ENCODE results near the gene TMEM91. TPM values are rescaled to one million over a fixed set of nuclear protein-coding genes. Genes with fewer than 3 reads are reported as not detected.

The TMEM91 gene
- total and polyA plus RNA-seq, 2 of the 8 experiments (the other 6 are each of a cell fraction or from before 2014, with no cell fraction given): 5.3 to 7.4 TPM

DNA sequence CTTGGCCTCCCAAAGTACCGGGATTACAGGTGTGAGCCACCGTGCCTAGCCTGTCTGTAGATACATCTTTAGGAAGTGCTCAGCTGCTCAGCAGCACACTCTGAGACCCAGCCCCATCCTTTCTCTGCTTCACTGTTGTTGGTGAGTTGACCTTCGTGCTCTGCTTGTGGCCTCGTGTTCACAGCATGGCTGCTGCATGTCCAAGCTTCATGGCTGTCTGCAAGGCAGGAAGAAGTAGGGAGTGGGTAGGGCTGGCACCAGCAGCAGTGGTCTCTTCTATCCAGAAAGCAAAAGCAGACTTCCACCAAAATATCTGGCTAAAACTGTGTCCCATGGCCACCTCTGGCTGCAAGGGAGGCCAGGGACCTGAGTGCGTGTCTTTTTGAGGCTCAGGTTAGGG, 36.6 kb downstream of the TMEM91 start:
- CTCF ChIA-PET (ENCODE audit: partially characterized antibody): interaction anchor here (1.0 to 1.3 kb wide), 2 partner anchors 18 to 34 kb away, joined by 3 to 4 read pairs; no protein-coding TSS in a partner anchor
- peaks cover 2 to 9% (median 4%) of the 10 kb centered on the region in 4 experiments; a peak in 4 of 8 replicates for H3K36me3 ChIP-seq (ENCODE audit: control insufficient read depth in 2 of 4, insufficient read depth in 4 of 4, low read length in 3 of 4)
- H3K14ac ChIP-seq (ENCODE audit: insufficient read length): no peak overlapping the region

More for the DNA sequence above, 36.6 kb downstream of the TMEM91 start:
- Histone ChIP-seq H3K56ac (replicated peaks; ENCODE audit: insufficient read length, low read depth, low read length) (no peak overlapping the region), H3K79me2 (ENCODE audit: control insufficient read depth in 1 of 2, insufficient read depth in 2 of 2, low read length in 2 of 2) (no peaks in the 10 kb centered on the region), H2BK120ac (replicated peaks; ENCODE audit: low read depth, low read length) (no peak overlapping the region), H3K27me3 (replicated peaks in 1 of 4; ENCODE audit: control insufficient read depth in 3 of 4, extremely low read depth in 1 of 4, insufficient read depth in 3 of 4, low read length in 3 of 4) (no peaks in the 10 kb centered on the region; a peak in 1 of 7 replicates), H4K5ac (ENCODE audit: insufficient read length, low read depth, low read length) (no peak overlapping the region), H3K4me3 (ENCODE audit: extremely low read depth in 1 of 4, insufficient read depth in 2 of 4, low read depth in 3 of 4, low read length in 4 of 4) (no peak overlapping the region), H3K4ac (replicated peaks; ENCODE audit: insufficient read length, low read depth, low read length) (no peak overlapping the region), H2BK12ac (ENCODE audit: low read depth, low read length) (no peak overlapping the region), H2BK15ac (ENCODE audit: low read length) (no peak overlapping the region), H3K23ac (ENCODE audit: insufficient read length) (no peak overlapping the region), H4K8ac (ENCODE audit: extremely low read depth, insufficient read depth, low read length) (no peak overlapping the region), H3K9ac (replicated peaks in 1 of 4; ENCODE audit: extremely low read depth in 1 of 4, low read depth in 3 of 4, low read length in 3 of 4) (no peak overlapping the region), H4K91ac (replicated peaks; ENCODE audit: insufficient read length, low read length) (no peak overlapping the region), H3K4me2 (ENCODE audit: insufficient read depth in 1 of 2, low read depth in 2 of 2, low read length in 2 of 2) (no peak overlapping the region), H3K27ac (ENCODE audit: low read depth, low read length) (no peak overlapping the region), H4K20me1 (replicated peaks in 1 of 2; ENCODE audit: control insufficient read depth in 1 of 2, insufficient read depth in 2 of 2, low read length in 2 of 2) (peaks cover 0 to 5% of the 10 kb centered on the region in 2 experiments), H3K4me1 (replicated peaks in 1 of 4; ENCODE audit: control insufficient read depth in 3 of 4, insufficient read depth in 4 of 4, low read length in 3 of 4) (no peaks in the 10 kb centered on the region), H3K18ac (ENCODE audit: extremely low read depth, low read length) (no peak overlapping the region), H3K23me2 (ENCODE audit: low read depth, low read length) (no peaks in the 10 kb centered on the region), H3K9me3 (ENCODE audit: insufficient read depth in 2 of 2, low read depth in 1 of 2, low read length in 1 of 2) (no peaks in the 10 kb centered on the region), H2AK5ac (ENCODE audit: low read depth, low read length) (no peak overlapping the region), H2BK20ac (ENCODE audit: low read length) (no peak overlapping the region), H2AFZ (ENCODE audit: low read length) (no peak overlapping the region), H2BK5ac (ENCODE audit: low read depth, low read length) (no peak overlapping the region), H3K79me1 (ENCODE audit: low read depth, low read length) (no peaks in the 10 kb centered on the region)
- DNase-seq (ENCODE audit: low read depth in 1 of 2, low spot score in 2 of 2): no peak
- TF ChIP-seq PHF8 (conservative IDR thresholded peaks at IDR 0.05; ENCODE audit: low read depth, low read length) (no peak), EZH2 (IDR thresholded peaks at IDR 0.05; ENCODE audit: low read depth, low read length, severe bottlenecking) (no peak), JUN (IDR thresholded peaks at IDR 0.05; ENCODE audit: low read depth, low read length) (no peak), CBX5 (IDR thresholded peaks at IDR 0.05; ENCODE audit: low read depth, low read length) (no peak), ASH2L (IDR thresholded peaks at IDR 0.05; ENCODE audit: low read length) (no peak), BCL11A (IDR thresholded peaks at IDR 0.05; ENCODE audit: low read depth in 2 of 2, low read length in 2 of 2) (no peak), NANOG (IDR thresholded peaks at IDR 0.05; ENCODE audit: insufficient read depth, low read depth, low read length, poor library complexity, severe bottlenecking) (no peak)
- FAIRE-seq: no peak
- WGBS, 2 experiments (ENCODE audit: extremely low coverage in 1 of 2, insufficient coverage in 1 of 2, insufficient read length in 1 of 2, insufficient replicate concordance in 2 of 2, low coverage in 1 of 2, low lambda C conversion rate in 2 of 2, missing lambda C conversion rate in 1 of 2): 95% methylated on average over 5 of the region's 5 CpGs; no CpG with 5 or more reads in 1 of the 2 experiments
- POLR2A ChIA-PET (ENCODE audit: partially characterized antibody): interaction anchor here (1.0 kb wide), 2 partner anchors 10 to 27 kb away, joined by 3 read pairs; partner anchors contain the start of gene DMAC2

Data from H1 (cell line).